ENCODE measurements around the gene NPAS2. TPM values are rescaled to one million over a fixed set of nuclear protein-coding genes. Genes with fewer than 3 reads are reported as not detected.

Gene NPAS2
- total RNA-seq, 1 donor from 2014 or later = 39.4 TPM

DNA sequence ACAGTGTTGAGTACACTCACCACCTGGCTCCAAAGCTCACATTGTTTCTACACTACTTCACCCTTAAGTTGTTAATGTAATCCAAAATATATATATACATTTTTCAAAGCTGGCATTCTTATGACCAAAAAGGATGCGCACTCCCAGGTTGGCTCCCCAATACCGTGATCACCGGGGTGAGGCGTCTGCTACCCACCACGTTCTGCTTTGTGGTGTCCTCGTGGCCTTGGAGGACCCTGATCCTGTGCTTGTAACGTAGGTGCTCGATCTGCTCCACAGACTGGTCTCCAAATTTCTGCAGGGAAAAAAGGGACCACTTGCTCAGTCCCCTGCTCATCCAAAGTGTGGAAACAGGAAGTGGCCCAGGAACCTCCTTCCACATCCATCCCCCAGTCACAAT lies 207.9 kb downstream of the NPAS2 start:
- H3K79me2 ChIP-seq (ENCODE audit: low read depth) = no peaks in the 10 kb centered on the region
- no peak overlapping the region for H3K4me3 Mint-ChIP-seq
- TF ChIP-seq EZH2 (IDR thresholded peaks at IDR 0.05) (no peak), EZH2phosphoT487 (IDR thresholded peaks at IDR 0.05) (no peak)
- TF ChIP-seq, protein P1, sequence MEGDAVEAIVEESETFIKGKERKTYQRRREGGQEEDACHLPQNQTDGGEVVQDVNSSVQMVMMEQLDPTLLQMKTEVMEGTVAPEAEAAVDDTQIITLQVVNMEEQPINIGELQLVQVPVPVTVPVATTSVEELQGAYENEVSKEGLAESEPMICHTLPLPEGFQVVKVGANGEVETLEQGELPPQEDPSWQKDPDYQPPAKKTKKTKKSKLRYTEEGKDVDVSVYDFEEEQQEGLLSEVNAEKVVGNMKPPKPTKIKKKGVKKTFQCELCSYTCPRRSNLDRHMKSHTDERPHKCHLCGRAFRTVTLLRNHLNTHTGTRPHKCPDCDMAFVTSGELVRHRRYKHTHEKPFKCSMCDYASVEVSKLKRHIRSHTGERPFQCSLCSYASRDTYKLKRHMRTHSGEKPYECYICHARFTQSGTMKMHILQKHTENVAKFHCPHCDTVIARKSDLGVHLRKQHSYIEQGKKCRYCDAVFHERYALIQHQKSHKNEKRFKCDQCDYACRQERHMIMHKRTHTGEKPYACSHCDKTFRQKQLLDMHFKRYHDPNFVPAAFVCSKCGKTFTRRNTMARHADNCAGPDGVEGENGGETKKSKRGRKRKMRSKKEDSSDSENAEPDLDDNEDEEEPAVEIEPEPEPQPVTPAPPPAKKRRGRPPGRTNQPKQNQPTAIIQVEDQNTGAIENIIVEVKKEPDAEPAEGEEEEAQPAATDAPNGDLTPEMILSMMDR (IDR thresholded peaks at IDR 0.05) = no peak
- peaks cover 9% of the 10 kb centered on the region for H3F3A ChIP-seq (ENCODE audit: low read depth)
- no peak overlapping the region for H2AFZ ChIP-seq (replicated peaks)
- no peak overlapping the region for H3K4me3 ChIP-seq
- no peaks in the 10 kb centered on the region for H3K36me3 ChIP-seq
- no peaks in the 10 kb centered on the region for H3K27me3 ChIP-seq
- H3K4me1 Mint-ChIP-seq = peaks cover 8% of the 10 kb centered on the region
- peaks cover 17% of the 10 kb centered on the region for H3K4me1 ChIP-seq
- no peak for DNase-seq (ENCODE audit: low spot score)
- H3K4me2 ChIP-seq = no peak overlapping the region
- H4K20me1 ChIP-seq (ENCODE audit: low read depth) = no peaks in the 10 kb centered on the region
- peaks cover 2% of the 10 kb centered on the region for H3K9me3 Mint-ChIP-seq
- H3K36me3 Mint-ChIP-seq = peaks cover 19% of the 10 kb centered on the region
- H3K9ac ChIP-seq = no peak overlapping the region
- H3K27ac Mint-ChIP-seq = no peak overlapping the region
- H3K9me3 ChIP-seq (ENCODE audit: low read depth) = no peaks in the 10 kb centered on the region
- H3K27me3 Mint-ChIP-seq (ENCODE audit: insufficient read depth, low read depth) = no peaks in the 10 kb centered on the region
- no peak overlapping the region for H3K27ac ChIP-seq

DNA sequence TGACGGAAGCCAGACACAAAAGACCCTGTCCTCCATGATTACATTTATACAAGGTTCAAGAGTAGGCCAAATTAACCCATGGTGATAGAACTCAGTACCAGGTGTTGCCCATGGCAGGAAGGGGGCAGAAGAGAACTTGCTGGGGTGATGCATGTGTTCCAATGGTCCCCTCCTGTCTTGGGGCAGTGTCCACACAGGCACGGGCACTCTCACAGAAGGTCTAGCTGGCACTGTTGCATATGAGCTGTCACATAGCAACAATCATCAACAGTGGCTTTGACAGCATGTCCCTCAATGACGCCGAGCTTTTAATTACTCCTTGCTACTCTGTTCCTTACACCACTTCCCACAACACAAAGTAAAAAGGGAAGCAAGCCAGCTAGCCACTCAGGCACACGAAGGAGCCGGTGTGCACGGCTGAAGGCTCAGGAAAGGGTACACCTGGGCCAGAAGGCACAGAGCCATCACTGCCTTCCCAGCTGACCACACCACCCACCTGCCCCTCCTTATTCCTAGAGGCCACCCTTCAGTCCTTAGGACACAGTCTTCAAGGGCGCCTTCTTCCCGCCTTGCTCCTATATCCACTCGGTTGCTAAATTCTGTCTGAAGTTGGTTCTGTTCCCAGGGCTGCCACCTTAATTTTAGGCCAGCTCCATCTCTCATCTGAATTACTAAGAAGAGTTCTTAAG lies 211.1 kb downstream of the NPAS2 start:
- peaks cover 10% of the 10 kb centered on the region for H3K4me1 ChIP-seq
- no peaks in the 10 kb centered on the region for H3K79me2 ChIP-seq (ENCODE audit: low read depth)
- peaks cover 2% of the 10 kb centered on the region for H3K9me3 Mint-ChIP-seq
- no peak overlapping the region for H2AFZ ChIP-seq (replicated peaks)
- TF ChIP-seq, protein P1 (IDR thresholded peaks at IDR 0.05) = no peak
- no peak for TF ChIP-seq EZH2 (IDR thresholded peaks at IDR 0.05)
- TF ChIP-seq EZH2phosphoT487 (IDR thresholded peaks at IDR 0.05) = no peak
- H4K20me1 ChIP-seq (ENCODE audit: low read depth) = no peaks in the 10 kb centered on the region
- no peaks in the 10 kb centered on the region for H3K27me3 ChIP-seq
- no peak overlapping the region for H3K9ac ChIP-seq
- H3K4me3 ChIP-seq = no peak overlapping the region
- no peaks in the 10 kb centered on the region for H3K9me3 ChIP-seq (ENCODE audit: low read depth)
- no peak for DNase-seq (ENCODE audit: low spot score)
- peaks cover 9% of the 10 kb centered on the region for H3F3A ChIP-seq (ENCODE audit: low read depth)
- peaks cover 7% of the 10 kb centered on the region for H3K4me1 Mint-ChIP-seq
- no peak overlapping the region for H3K27ac Mint-ChIP-seq
- no peak overlapping the region for H3K4me2 ChIP-seq
- no peak overlapping the region for H3K27ac ChIP-seq
- no peaks in the 10 kb centered on the region for H3K36me3 ChIP-seq
- H3K4me3 Mint-ChIP-seq = no peak overlapping the region
- H3K27me3 Mint-ChIP-seq (ENCODE audit: insufficient read depth, low read depth) = peaks cover 4% of the 10 kb centered on the region
- H3K36me3 Mint-ChIP-seq = peaks cover 8% of the 10 kb centered on the region

DNA sequence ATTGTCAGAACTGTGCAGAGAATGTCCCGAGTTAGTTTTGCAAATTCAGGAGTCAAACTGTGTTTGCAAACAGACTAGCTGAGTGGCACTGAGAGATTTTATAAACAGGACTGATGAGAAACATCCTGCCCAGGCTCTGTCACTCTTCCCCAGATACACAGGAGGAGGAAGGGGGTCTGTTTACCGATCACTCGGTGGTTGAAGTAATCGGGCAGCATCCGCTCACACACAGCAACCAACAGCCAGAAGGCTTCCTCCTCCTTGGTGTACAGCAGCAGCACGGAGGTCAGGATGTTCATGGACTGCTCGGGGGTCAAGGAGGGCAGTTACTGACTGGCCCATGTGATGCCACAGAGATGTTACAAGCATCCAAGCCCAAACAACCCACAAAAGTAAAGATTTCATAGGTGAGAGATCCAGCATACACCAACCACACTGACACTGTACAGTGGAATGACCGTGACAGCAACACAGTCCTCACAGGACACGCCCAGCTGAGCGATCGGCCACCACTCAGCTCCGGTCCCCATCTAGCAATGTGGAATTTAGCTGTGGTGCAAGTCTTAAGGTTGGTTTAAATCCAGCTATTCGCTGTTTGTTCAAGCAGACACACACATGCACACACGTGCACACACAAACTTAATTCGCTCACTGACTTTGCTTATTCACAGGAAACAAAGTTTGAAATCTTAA lies 212.3 kb downstream of the NPAS2 start:
- H3K36me3 Mint-ChIP-seq = peaks cover 5% of the 10 kb centered on the region
- Histone ChIP-seq H2AFZ (replicated peaks) (no peak overlapping the region), H3K36me3 (no peaks in the 10 kb centered on the region), H3K4me2 (no peak overlapping the region), H3F3A (ENCODE audit: low read depth) (no peaks in the 10 kb centered on the region), H3K79me2 (ENCODE audit: low read depth) (no peaks in the 10 kb centered on the region), H3K4me3 (no peak overlapping the region), H3K9ac (no peak overlapping the region), H4K20me1 (ENCODE audit: low read depth) (no peaks in the 10 kb centered on the region), H3K27me3 (no peaks in the 10 kb centered on the region), H3K27ac (no peak overlapping the region), H3K9me3 (ENCODE audit: low read depth) (no peaks in the 10 kb centered on the region), H3K4me1 (no peaks in the 10 kb centered on the region)
- no peak overlapping the region for H3K27ac Mint-ChIP-seq
- DNase-seq (ENCODE audit: low spot score) = no peak
- H3K27me3 Mint-ChIP-seq (ENCODE audit: insufficient read depth, low read depth) = peaks cover 6% of the 10 kb centered on the region
- H3K4me1 Mint-ChIP-seq = peaks cover 2% of the 10 kb centered on the region
- no peak for TF ChIP-seq EZH2phosphoT487 (IDR thresholded peaks at IDR 0.05)
- TF ChIP-seq, protein P1 (IDR thresholded peaks at IDR 0.05) = no peak
- TF ChIP-seq EZH2 (IDR thresholded peaks at IDR 0.05) = no peak
- H3K9me3 Mint-ChIP-seq = peaks cover 2% of the 10 kb centered on the region
- H3K4me3 Mint-ChIP-seq = no peak overlapping the region
